ENCODE measurements around the gene USP54.

Gene USP54

GRCh38 chr10:73486601-73487000 lies 104.5 kb downstream of the USP54 start:
- no peaks in the 10 kb centered on the region; the same call in 1 of the 2 replicates for H3K36me3 ChIP-seq (ENCODE audit: insufficient read depth, low read length)
- TF ChIP-seq, protein P1, sequence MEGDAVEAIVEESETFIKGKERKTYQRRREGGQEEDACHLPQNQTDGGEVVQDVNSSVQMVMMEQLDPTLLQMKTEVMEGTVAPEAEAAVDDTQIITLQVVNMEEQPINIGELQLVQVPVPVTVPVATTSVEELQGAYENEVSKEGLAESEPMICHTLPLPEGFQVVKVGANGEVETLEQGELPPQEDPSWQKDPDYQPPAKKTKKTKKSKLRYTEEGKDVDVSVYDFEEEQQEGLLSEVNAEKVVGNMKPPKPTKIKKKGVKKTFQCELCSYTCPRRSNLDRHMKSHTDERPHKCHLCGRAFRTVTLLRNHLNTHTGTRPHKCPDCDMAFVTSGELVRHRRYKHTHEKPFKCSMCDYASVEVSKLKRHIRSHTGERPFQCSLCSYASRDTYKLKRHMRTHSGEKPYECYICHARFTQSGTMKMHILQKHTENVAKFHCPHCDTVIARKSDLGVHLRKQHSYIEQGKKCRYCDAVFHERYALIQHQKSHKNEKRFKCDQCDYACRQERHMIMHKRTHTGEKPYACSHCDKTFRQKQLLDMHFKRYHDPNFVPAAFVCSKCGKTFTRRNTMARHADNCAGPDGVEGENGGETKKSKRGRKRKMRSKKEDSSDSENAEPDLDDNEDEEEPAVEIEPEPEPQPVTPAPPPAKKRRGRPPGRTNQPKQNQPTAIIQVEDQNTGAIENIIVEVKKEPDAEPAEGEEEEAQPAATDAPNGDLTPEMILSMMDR (conservative IDR thresholded peaks at IDR 0.05; ENCODE audit: low read length), result no peak
- no peak for TF ChIP-seq EZH2phosphoT487 (IDR thresholded peaks at IDR 0.05; ENCODE audit: borderline replicate concordance)
- H2AFZ ChIP-seq (ENCODE audit: low read length), result no peak overlapping the region

GRCh38 chr10:73485320-73485719 lies 105.8 kb downstream of the USP54 start:
- no peak overlapping the region for H3K9ac ChIP-seq (ENCODE audit: low read depth, low read length, poor library complexity, severe bottlenecking)
- no peaks in the 10 kb centered on the region for H3K9me2 ChIP-seq (replicated peaks; ENCODE audit: low read depth, low read length)
- no peaks in the 10 kb centered on the region for H3K27me3 ChIP-seq (ENCODE audit: insufficient read depth, low read length, poor library complexity, severe bottlenecking)
- H4K20me1 ChIP-seq (ENCODE audit: insufficient read depth, low read length, poor library complexity, severe bottlenecking), result peaks cover 2% of the 10 kb centered on the region
- no peaks in the 10 kb centered on the region for H3F3A ChIP-seq (ENCODE audit: low read depth)
- H3K4me3 ChIP-seq (ENCODE audit: low read length, poor library complexity, severe bottlenecking), result no peak overlapping the region
- peaks cover 15% of the 10 kb centered on the region; the same call in 1 of the 2 replicates for H3K79me2 ChIP-seq (ENCODE audit: insufficient read depth, low read length)
- H3K4me1 ChIP-seq (ENCODE audit: insufficient read depth, low read length, poor library complexity, severe bottlenecking), result peaks cover 9% of the 10 kb centered on the region
- TF ChIP-seq, protein P1 (conservative IDR thresholded peaks at IDR 0.05; ENCODE audit: low read length), result no peak
- no peak for TF ChIP-seq EZH2phosphoT487 (IDR thresholded peaks at IDR 0.05; ENCODE audit: borderline replicate concordance)
- H3K4me2 ChIP-seq (ENCODE audit: low read depth, low read length, poor library complexity, severe bottlenecking), result no peak overlapping the region
- no peak overlapping the region for H2AFZ ChIP-seq (ENCODE audit: low read length)
- no peaks in the 10 kb centered on the region for H3K9me3 ChIP-seq (ENCODE audit: insufficient read depth, low read depth, low read length)
- no peaks in the 10 kb centered on the region; the same call in 1 of the 2 replicates for H3K36me3 ChIP-seq (ENCODE audit: insufficient read depth, low read length)

More at GRCh38 chr10:73486601-73487000, 104.5 kb downstream of the USP54 start:
- H3K27me3 ChIP-seq (ENCODE audit: insufficient read depth, low read length, poor library complexity, severe bottlenecking), result no peaks in the 10 kb centered on the region
- H3K9me3 ChIP-seq (ENCODE audit: insufficient read depth, low read depth, low read length), result no peaks in the 10 kb centered on the region
- no peaks in the 10 kb centered on the region for H3F3A ChIP-seq (ENCODE audit: low read depth)
- no peaks in the 10 kb centered on the region for H3K9me2 ChIP-seq (replicated peaks; ENCODE audit: low read depth, low read length)
- no peak overlapping the region for H3K4me2 ChIP-seq (ENCODE audit: low read depth, low read length, poor library complexity, severe bottlenecking)
- H3K4me1 ChIP-seq (ENCODE audit: insufficient read depth, low read length, poor library complexity, severe bottlenecking), result peaks cover 9% of the 10 kb centered on the region
- H4K20me1 ChIP-seq (ENCODE audit: insufficient read depth, low read length, poor library complexity, severe bottlenecking), result peaks cover 5% of the 10 kb centered on the region
- no peak overlapping the region for H3K4me3 ChIP-seq (ENCODE audit: low read length, poor library complexity, severe bottlenecking)
- no peak overlapping the region for H3K9ac ChIP-seq (ENCODE audit: low read depth, low read length, poor library complexity, severe bottlenecking)
- peaks cover 24% of the 10 kb centered on the region; the same call in 1 of the 2 replicates for H3K79me2 ChIP-seq (ENCODE audit: insufficient read depth, low read length)

DNA sequence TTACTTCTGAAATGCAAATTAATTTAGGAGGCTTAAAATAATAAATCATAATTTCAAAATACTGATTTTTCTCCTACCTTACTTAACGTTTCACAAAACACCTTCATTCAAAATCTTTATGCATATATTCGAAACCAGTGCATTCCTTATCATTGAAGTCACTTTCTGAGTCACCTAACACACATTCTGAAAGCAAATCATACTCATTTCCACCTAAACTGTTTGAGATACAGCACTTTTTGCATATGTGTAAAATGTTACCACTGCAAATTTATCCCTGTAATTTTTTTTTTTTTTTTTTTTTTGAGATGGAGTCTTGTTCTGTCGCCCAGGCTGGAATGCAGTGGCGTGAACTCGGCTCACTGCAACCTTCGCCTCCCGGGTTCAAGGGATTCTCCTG lies 111.0 kb downstream of the USP54 start:
- Histone ChIP-seq H3K36me3 (ENCODE audit: insufficient read depth, low read length) (peaks cover 25% of the 10 kb centered on the region; the same call in 1 of the 2 replicates), H3K9me3 (ENCODE audit: insufficient read depth, low read depth, low read length) (no peaks in the 10 kb centered on the region), H3K27me3 (ENCODE audit: insufficient read depth, low read length, poor library complexity, severe bottlenecking) (no peaks in the 10 kb centered on the region), H2AFZ (ENCODE audit: low read length) (no peak overlapping the region), H3F3A (ENCODE audit: low read depth) (no peaks in the 10 kb centered on the region), H3K9ac (ENCODE audit: low read depth, low read length, poor library complexity, severe bottlenecking) (no peak overlapping the region), H3K9me2 (replicated peaks; ENCODE audit: low read depth, low read length) (no peaks in the 10 kb centered on the region), H3K4me3 (ENCODE audit: low read length, poor library complexity, severe bottlenecking) (no peak overlapping the region), H3K4me1 (ENCODE audit: insufficient read depth, low read length, poor library complexity, severe bottlenecking) (peaks cover 11% of the 10 kb centered on the region), H3K4me2 (ENCODE audit: low read depth, low read length, poor library complexity, severe bottlenecking) (no peak overlapping the region), H3K79me2 (ENCODE audit: insufficient read depth, low read length) (no peaks in the 10 kb centered on the region), H4K20me1 (ENCODE audit: insufficient read depth, low read length, poor library complexity, severe bottlenecking) (no peaks in the 10 kb centered on the region)
- TF ChIP-seq, protein P1 (conservative IDR thresholded peaks at IDR 0.05; ENCODE audit: low read length), result no peak
- TF ChIP-seq EZH2phosphoT487 (IDR thresholded peaks at IDR 0.05; ENCODE audit: borderline replicate concordance), result no peak
